CD8-positive, alpha-beta memory T cell (primary cell): ENCODE data around the gene SEC14L2. TPM values are rescaled to one million over a fixed set of nuclear protein-coding genes. Genes with fewer than 3 reads are reported as not detected.
A peak's percentile ranks its signal among the peaks of the same experiment; 100 is the strongest.
"Not testable (repeated sequence)": the region's sequence is repeated elsewhere in the genome, so short reads cannot be mapped to it uniquely, and the experiment has no call there.

Experiments
- CTCF ChIA-PET: fragments of 350-600 bp; sonication (Branson Sonifier 250); formaldehyde crosslinking; loops from one replicate; lab custom pipeline; 2021; ENCODE audit warnings: antibody characterized with exemption; lab: Charles Lee
- POLR2A ChIA-PET: fragments of 350-600 bp; sonication (Branson Sonifier 250); formaldehyde crosslinking; loops from one replicate; lab custom pipeline; 2021; ENCODE audit warnings: antibody characterized with exemption; lab: Charles Lee
- DNase-seq, 5 donors: peaks; one replicate each; pipeline versions ENCODE4 v3.0.0 to v3.0.0-alpha.2; 2020 to 2022; ENCODE audit warnings: mixed read lengths in 1 of 5
- H3K27ac ChIP-seq: one replicate; pipeline ENCODE4 v1.7.0; 2013; ENCODE audit warnings: low read depth, mild to moderate bottlenecking, low read length, moderate library complexity
- H3K27me3 ChIP-seq: 2 replicates; pipeline ENCODE4 v1.7.0; 2013; ENCODE audit warnings: low read length, mild to moderate bottlenecking; ENCODE audit not compliant: insufficient read depth, poor library complexity, severe bottlenecking
- H3K36me3 ChIP-seq: 2 replicates; pipeline ENCODE4 v1.7.0; 2013; ENCODE audit warnings: mild to moderate bottlenecking, low read length, moderate library complexity; ENCODE audit not compliant: insufficient read depth
- H3K4me1 ChIP-seq: 2 replicates; pipeline ENCODE4 v1.7.0; 2013; ENCODE audit warnings: mild to moderate bottlenecking, low read length, moderate library complexity; ENCODE audit not compliant: insufficient read depth
- H3K4me3 ChIP-seq: 2 replicates; pipeline ENCODE4 v1.7.0; 2013; ENCODE audit warnings: mild to moderate bottlenecking, low read length
- H3K9me3 ChIP-seq: 2 replicates; pipeline ENCODE4 v1.7.0; 2013; ENCODE audit warnings: mild to moderate bottlenecking, low read length
- H3K27ac Mint-ChIP-seq, 8 donors: one replicate each; pipeline ENCODE4 v1.8.0; 2020 to 2021; ENCODE audit warnings: mixed read lengths in 8 of 8, mild to moderate bottlenecking in 6 of 8, inconsistent platforms in 3 of 8, moderate library complexity in 3 of 8
- H3K27me3 Mint-ChIP-seq, 2 donors: one replicate each; pipeline ENCODE4 v1.8.0; 2020 to 2021; ENCODE audit warnings: mixed read lengths in 2 of 2, mild to moderate bottlenecking in 1 of 2, moderate library complexity in 1 of 2
- H3K36me3 Mint-ChIP-seq, 3 donors: one replicate each; pipeline ENCODE4 v1.8.0; 2020 to 2021; ENCODE audit warnings: mixed read lengths in 3 of 3, inconsistent platforms in 1 of 3, mild to moderate bottlenecking in 1 of 3
- H3K4me1 Mint-ChIP-seq, 3 donors: one replicate each; pipeline ENCODE4 v1.8.0; 2020 to 2021; ENCODE audit warnings: mixed read lengths in 3 of 3, inconsistent platforms in 1 of 3, mild to moderate bottlenecking in 1 of 3
- H3K4me3 Mint-ChIP-seq, 7 donors: one replicate each; pipeline ENCODE4 v1.8.0; 2020 to 2021; ENCODE audit warnings: mixed read lengths in 7 of 7, mild to moderate bottlenecking in 6 of 7, moderate library complexity in 4 of 7, inconsistent platforms in 2 of 7
- H3K9me3 Mint-ChIP-seq, 5 donors: one replicate each; pipeline ENCODE4 v1.8.0; 2020 to 2022; ENCODE audit warnings: mixed read lengths in 5 of 5, mild to moderate bottlenecking in 3 of 5, moderate library complexity in 2 of 5, inconsistent platforms in 1 of 5
- polyA plus RNA-seq: library from polyadenylated mRNA; unstranded; fragments of 300-500 nt; fragmentation: Illumina TruSeq; gene quantifications from one replicate; pipeline ENCODE4 v1.2.3, GENCODE V29; 2021
- total RNA-seq, 2 experiments: library from RNA; stranded (reverse); gene quantifications; one replicate each; pipeline ENCODE4 v1.2.3, GENCODE V29; 2021

SEC14L2 gene
- total and polyA plus RNA-seq, 3 experiments from 2014 or later: 4.4 to 4.9 (median 4.6) TPM

DNA sequence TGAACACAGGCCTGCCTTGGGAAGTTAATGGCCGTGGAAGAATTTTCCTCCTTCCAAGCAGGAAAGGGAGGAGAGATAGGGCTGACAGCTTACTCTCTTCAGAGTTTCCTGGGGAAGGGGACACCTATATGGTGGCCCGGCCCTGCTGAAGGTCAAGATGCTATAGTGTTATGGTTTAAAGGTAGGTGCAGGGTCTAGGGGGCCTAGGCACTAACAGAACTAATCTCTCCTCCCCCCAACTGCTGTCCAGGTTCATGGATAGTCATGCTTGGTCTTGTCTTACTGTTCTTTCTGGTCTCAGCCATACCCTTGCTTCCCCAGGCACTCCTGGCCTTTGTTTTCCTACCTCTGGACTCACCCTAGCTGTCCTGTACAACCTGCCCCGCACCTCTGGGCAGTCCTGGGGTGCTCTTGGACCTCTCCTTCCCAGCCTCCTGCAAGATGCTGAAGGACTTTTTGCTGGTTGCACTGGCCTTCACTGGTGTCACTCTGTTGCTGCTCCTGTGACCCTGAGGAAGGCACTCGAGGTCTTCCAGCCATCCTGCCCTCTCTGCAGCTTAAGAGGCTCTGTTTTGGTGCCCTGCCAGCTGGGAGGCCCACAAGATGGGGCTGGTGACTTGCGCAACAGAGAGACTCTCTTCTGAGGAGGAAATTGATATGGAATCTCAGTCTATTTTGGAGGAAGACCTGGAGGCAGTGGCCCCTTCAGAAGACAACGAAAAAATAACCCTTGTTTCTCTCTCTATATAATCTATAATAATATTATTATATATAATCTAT lies 57.1 kb downstream of the SEC14L2 start:
- Mint-ChIP-seq H3K4me3 (no peak overlapping the region), H3K27me3 (peaks cover 27 to 61% of the 10 kb centered on the region in 2 donors), H3K4me1 (no peaks in the 10 kb centered on the region), H3K36me3 (no peaks in the 10 kb centered on the region), H3K9me3 (peaks cover 0 to 2% (median 0%) of the 10 kb centered on the region in 5 donors), H3K27ac (peak overlapping the region in 1 of 8 donors; percentile 32)
- H3K4me1 ChIP-seq: no peaks in the 10 kb centered on the region
- H3K27me3 ChIP-seq: no peaks in the 10 kb centered on the region
- H3K9me3 ChIP-seq: no peaks in the 10 kb centered on the region
- H3K36me3 ChIP-seq: no peaks in the 10 kb centered on the region
- no peak overlapping the region for H3K27ac ChIP-seq
- DNase-seq: no peak
- no peak overlapping the region for H3K4me3 ChIP-seq
- POLR2A ChIA-PET: no interaction called here
- CTCF ChIA-PET: interaction anchor here (1.5 kb wide), 1 partner anchor 27 kb away, joined by 3 read pairs; no protein-coding TSS in a partner anchor

DNA sequence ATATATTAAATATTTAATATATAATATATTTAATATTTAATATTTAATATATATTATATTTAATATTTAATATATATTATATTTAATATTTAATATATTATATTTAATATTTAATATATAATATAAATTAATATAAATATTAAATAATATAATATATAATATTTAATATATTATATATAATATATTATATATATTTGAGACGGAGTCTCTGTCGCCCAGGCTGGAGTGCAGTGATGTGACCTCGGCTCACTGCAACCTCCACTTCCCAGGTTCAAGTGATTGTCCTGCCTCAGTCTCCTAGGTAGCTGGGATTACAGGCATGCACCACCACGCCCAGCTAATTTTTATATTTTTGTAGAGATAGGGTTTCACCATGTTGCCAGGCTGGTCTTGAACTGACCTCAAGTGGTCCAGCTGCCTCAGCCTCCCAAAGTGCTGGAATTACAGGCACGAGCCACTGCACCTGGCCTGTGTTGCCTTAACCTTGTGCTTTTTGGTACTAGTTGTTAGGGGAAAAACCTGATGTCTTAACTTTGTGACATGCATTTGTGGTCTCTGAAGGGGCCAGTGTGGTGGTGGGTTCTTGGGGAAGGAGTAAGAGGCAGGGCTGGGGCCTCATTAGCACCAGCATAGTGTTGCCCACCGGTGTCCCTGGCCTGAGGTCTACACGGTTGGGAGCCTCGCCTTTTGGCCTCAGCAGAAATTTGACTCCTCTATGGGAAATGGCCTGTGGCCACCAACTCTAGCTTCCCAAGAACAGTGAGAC lies 58.4 kb downstream of the SEC14L2 start:
- peaks cover 0 to 4% (median 0%) of the 10 kb centered on the region in 3 donors for H3K36me3 Mint-ChIP-seq
- no peaks in the 10 kb centered on the region for H3K27me3 ChIP-seq
- DNase-seq: no peak
- no peaks in the 10 kb centered on the region for H3K9me3 ChIP-seq
- CTCF ChIA-PET: interaction anchor here (1.2 kb wide), 1 partner anchor 14 kb away, joined by 3 read pairs; no protein-coding TSS in a partner anchor
- no peaks in the 10 kb centered on the region for H3K36me3 ChIP-seq
- no peak overlapping the region for H3K27ac Mint-ChIP-seq
- H3K4me3 ChIP-seq: no peak overlapping the region
- H3K4me1 ChIP-seq: no peaks in the 10 kb centered on the region
- POLR2A ChIA-PET: no interaction called here
- no peak overlapping the region for H3K4me3 Mint-ChIP-seq
- peaks cover 0 to 2% (median 0%) of the 10 kb centered on the region in 5 donors for H3K9me3 Mint-ChIP-seq
- H3K27me3 Mint-ChIP-seq: peaks cover 29 to 69% of the 10 kb centered on the region in 2 donors
- no peaks in the 10 kb centered on the region for H3K4me1 Mint-ChIP-seq
- no peak overlapping the region for H3K27ac ChIP-seq

DNA sequence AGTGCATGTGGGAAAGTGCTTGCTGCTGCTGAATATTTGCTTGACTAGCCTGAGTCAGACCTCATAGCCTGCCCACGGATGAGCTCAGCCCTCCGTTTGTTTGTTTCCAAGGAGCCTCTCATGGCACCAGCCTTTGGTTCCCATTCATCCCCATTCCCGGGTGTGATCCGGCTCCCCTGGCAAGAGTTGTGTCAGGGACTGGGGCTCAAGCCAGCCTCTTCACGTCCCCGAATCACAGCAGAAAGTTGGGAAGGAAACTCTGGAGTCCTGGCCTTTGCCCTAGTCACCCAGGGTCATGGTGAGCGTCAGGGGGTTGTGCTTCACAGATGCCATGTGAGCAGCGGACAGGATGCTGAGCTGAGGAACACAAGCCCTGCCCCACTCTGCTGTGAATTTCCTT lies 61.2 kb downstream of the SEC14L2 start:
- H3K27ac Mint-ChIP-seq: no peak overlapping the region
- peaks cover 0 to 2% (median 0%) of the 10 kb centered on the region in 5 donors for H3K9me3 Mint-ChIP-seq
- H3K4me3 ChIP-seq: no peak overlapping the region
- no peak overlapping the region for H3K4me3 Mint-ChIP-seq
- no peaks in the 10 kb centered on the region for H3K4me1 ChIP-seq
- peaks cover 0 to 4% (median 0%) of the 10 kb centered on the region in 3 donors for H3K36me3 Mint-ChIP-seq
- H3K9me3 ChIP-seq: no peaks in the 10 kb centered on the region
- no peaks in the 10 kb centered on the region for H3K36me3 ChIP-seq
- no peaks in the 10 kb centered on the region for H3K4me1 Mint-ChIP-seq
- POLR2A ChIA-PET: no interaction called here
- CTCF ChIA-PET: interaction anchor here (1.1 kb wide), 2 partner anchors 13 to 20 kb away, joined by 3 to 5 read pairs; no protein-coding TSS in a partner anchor
- no peaks in the 10 kb centered on the region for H3K27me3 ChIP-seq
- DNase-seq: no peak
- peaks cover 28 to 63% of the 10 kb centered on the region in 2 donors for H3K27me3 Mint-ChIP-seq
- no peak overlapping the region for H3K27ac ChIP-seq

DNA sequence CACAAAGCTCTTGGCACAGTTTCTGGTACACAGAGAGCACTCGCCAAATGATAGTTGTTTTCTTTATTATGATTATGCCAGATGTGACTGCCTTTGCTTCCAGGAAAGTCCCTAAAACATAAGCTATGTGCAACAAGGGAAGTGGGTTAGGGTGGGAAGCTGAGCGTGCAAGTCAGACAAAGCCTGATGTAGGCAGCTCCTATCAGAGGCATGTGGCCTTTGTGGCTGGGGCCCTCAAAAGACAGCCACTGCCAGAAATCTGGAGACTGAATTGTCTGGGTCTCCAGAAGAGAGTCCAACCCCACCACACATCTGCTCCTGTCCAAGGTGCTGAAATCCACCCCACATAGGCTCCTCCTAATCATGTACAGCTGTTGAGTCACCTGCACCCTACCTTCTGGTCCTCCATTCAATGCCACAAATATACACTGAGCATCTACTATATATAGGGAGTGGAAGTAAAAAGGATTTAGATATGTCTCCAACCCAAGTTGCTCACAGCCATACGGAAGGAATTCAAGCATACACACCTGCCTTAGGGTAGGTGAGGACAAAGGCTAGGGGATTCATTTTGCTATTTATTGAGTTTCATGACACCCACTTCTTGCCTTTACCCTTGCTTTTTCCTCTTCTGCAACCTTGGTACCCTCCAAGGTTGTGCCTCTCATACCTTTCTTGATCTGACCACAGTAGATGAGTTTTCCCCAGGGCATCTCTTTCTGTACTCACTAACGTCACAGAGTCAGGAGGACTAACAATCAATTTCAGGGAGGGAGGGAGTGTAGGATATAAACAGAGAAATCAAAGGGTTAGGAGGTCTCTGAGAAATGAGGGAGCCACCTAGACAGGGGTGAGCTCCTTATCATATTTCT lies 62.6 kb downstream of the SEC14L2 start:
- Mint-ChIP-seq H3K4me3 (no peak overlapping the region), H3K4me1 (no peaks in the 10 kb centered on the region), H3K9me3 (peaks cover 0 to 2% (median 0%) of the 10 kb centered on the region in 5 donors), H3K27me3 (peaks cover 26 to 62% of the 10 kb centered on the region in 2 donors), H3K27ac (peak overlapping the region in 1 of 8 donors; percentile 1), H3K36me3 (peaks cover 0 to 4% (median 0%) of the 10 kb centered on the region in 3 donors)
- Histone ChIP-seq H3K27me3 (no peaks in the 10 kb centered on the region), H3K4me1 (no peaks in the 10 kb centered on the region), H3K9me3 (no peaks in the 10 kb centered on the region), H3K36me3 (no peaks in the 10 kb centered on the region), H3K27ac (no peak overlapping the region), H3K4me3 (no peak overlapping the region)
- ChIA-PET CTCF (no interaction called here), POLR2A (no interaction called here)
- no peak for DNase-seq

DNA sequence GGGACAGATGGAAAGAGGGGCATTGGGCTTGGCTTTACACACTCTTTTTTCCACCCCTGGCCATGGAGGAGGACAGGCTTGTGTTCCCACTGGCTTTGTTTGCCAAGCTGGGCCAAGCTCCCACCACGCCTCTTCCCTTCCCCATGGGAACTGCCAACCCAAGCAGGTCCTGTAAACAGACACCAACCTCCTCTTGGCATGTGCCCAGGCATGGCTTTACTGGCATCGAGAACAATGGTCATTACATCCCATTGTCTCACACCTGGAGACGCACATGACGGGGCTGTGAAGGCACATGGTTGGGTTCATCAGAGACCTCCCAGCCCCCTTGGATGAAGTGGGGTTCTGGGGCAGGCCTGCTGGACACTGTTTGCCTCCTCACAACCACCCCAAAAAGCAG lies 63.3 kb downstream of the SEC14L2 start:
- H3K27ac Mint-ChIP-seq: no peak overlapping the region
- CTCF ChIA-PET: no interaction called here
- Histone ChIP-seq H3K4me3 (no peak overlapping the region), H3K27me3 (no peaks in the 10 kb centered on the region), H3K9me3 (no peaks in the 10 kb centered on the region), H3K27ac (no peak overlapping the region), H3K4me1 (no peaks in the 10 kb centered on the region), H3K36me3 (no peaks in the 10 kb centered on the region)
- H3K4me1 Mint-ChIP-seq: no peaks in the 10 kb centered on the region
- H3K36me3 Mint-ChIP-seq: peaks cover 0 to 11% (median 0%) of the 10 kb centered on the region in 3 donors
- H3K9me3 Mint-ChIP-seq: peaks cover 0 to 5% (median 0%) of the 10 kb centered on the region in 5 donors
- no peak overlapping the region for H3K4me3 Mint-ChIP-seq
- POLR2A ChIA-PET: no interaction called here
- DNase-seq: no peak
- peaks cover 30 to 69% of the 10 kb centered on the region in 2 donors for H3K27me3 Mint-ChIP-seq

DNA sequence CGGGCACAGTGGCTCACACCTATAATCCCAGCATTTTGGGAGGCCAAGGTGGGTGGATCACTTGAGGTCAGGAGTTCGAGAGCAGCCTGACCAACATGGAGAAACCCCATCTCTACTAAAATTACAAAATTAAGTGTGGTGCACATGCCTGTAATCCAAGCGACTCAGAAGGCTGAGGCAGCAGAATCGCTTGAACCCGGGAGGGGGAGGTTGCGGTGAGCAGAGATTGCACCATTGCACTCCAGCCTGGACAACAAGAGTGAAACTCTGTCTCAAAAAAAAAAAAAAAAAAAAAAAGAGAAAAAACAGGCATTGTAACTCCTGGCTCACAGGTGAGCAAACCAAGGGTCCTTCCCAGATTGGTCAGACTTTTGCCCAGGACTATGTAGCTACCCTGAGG lies 63.7 kb downstream of the SEC14L2 start:
- H3K9me3 Mint-ChIP-seq, H3K9me3 ChIP-seq, H3K27me3 ChIP-seq, H3K4me3 ChIP-seq, H3K4me1 ChIP-seq, H3K4me3 Mint-ChIP-seq, H3K27ac ChIP-seq, DNase-seq, H3K4me1 Mint-ChIP-seq, H3K27ac Mint-ChIP-seq, H3K36me3 ChIP-seq, CTCF ChIA-PET: not testable (repeated sequence)
- POLR2A ChIA-PET: interaction anchor here (0.6 to 0.7 kb wide), 2 partner anchors 21 to 360 kb away, joined by 3 to 4 read pairs; no protein-coding TSS in a partner anchor
- Mint-ChIP-seq H3K27me3 (peaks cover 34 to 70% of the 10 kb centered on the region in 2 donors), H3K36me3 (peaks cover 0 to 13% (median 0%) of the 10 kb centered on the region in 3 donors)

DNA sequence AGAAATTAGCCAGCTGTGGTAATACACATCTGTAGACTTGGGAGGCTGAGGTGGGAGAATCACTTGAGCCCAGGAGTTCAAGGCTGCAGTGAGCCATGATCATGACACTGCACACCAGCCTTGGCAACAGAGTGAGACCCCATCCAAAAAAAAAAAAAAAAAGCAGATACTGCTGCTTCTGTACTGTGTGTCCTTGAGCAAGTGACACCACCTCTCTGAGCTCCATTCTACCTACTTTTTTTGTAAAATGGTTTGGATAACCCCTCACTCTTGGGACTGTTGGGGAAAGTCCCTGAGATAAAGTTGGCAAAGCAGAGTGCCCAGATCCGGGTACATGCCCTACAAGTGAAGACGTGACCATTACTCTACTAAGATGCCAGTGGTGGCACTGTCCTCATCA lies 72.3 kb downstream of the SEC14L2 start:
- Histone ChIP-seq H3K27ac (no peak overlapping the region), H3K36me3 (no peaks in the 10 kb centered on the region), H3K9me3 (no peaks in the 10 kb centered on the region), H3K27me3 (no peaks in the 10 kb centered on the region), H3K4me1 (no peaks in the 10 kb centered on the region), H3K4me3 (no peak overlapping the region)
- DNase-seq: no peak
- ChIA-PET CTCF (no interaction called here), POLR2A (no interaction called here)
- H3K4me1 Mint-ChIP-seq: peaks cover under 1 to 6% (median 5%) of the 10 kb centered on the region in 3 donors
- peaks cover 0 to 5% (median 0%) of the 10 kb centered on the region in 5 donors for H3K9me3 Mint-ChIP-seq
- H3K27ac Mint-ChIP-seq: no peak overlapping the region
- H3K36me3 Mint-ChIP-seq: peaks cover 0 to 12% (median 0%) of the 10 kb centered on the region in 3 donors
- no peak overlapping the region for H3K4me3 Mint-ChIP-seq
- peaks cover 33 to 54% of the 10 kb centered on the region in 2 donors for H3K27me3 Mint-ChIP-seq
